IMR-90 (cell line): ENCODE results near the gene PDZK1. TPM values are rescaled to one million over a fixed set of nuclear protein-coding genes. Genes with fewer than 3 reads are reported as not detected.

Source experiments
- ATAC-seq: fragments of 200-7000 bp; cut with Tn5 transposase; 2 replicates; pipeline ENCODE4 v1.9.1; 2020; ENCODE audit warnings: low read depth, mild to moderate bottlenecking, moderate library complexity
- BruUV-seq: library from RNA; stranded (reverse); fragments of 400-500 nt; replicated peaks from 2 replicates; lab custom pipeline; 2021; lab: Mats Ljungman, UMichigan
- CTCF ChIA-PET: fragments of 300-600 bp; formaldehyde crosslinking; extraction: SDS; loops from one replicate; lab custom pipeline; 2021; ENCODE audit warnings: antibody characterized with exemption; lab: Yijun Ruan, JAX
- POLR2A ChIA-PET: fragments of 300-600 bp; sonication (Branson Sonifier 250); formaldehyde crosslinking; loops from one replicate; lab custom pipeline; 2022; ENCODE audit warnings: antibody characterized with exemption; ENCODE audit not compliant: unreplicated experiment; lab: Charles Lee
- DNase-seq: peaks from one replicate; pipeline ENCODE4 v3.0.0; 2013
- H2AFZ ChIP-seq: replicated peaks from 2 replicates; pipeline ENCODE3; 2013; ENCODE audit warnings: low read length, mild to moderate bottlenecking; ENCODE audit not compliant: poor library complexity
- H2AK5ac ChIP-seq: 2 replicates; pipeline ENCODE4 v1.6.1; 2013; ENCODE audit warnings: low read depth, low read length, inconsistent platforms
- H2AK9ac ChIP-seq: replicated peaks from 2 replicates; pipeline ENCODE3; 2013; ENCODE audit warnings: mild to moderate bottlenecking, low read depth, low read length, moderate library complexity; ENCODE audit not compliant: poor library complexity
- H2BK120ac ChIP-seq: 2 replicates; pipeline ENCODE4 v1.6.1; 2013; ENCODE audit warnings: low read depth, low read length, inconsistent platforms
- H2BK15ac ChIP-seq: 3 replicates; pipeline ENCODE4 v1.6.1; 2013; ENCODE audit warnings: low read depth, low read length, inconsistent platforms
- H2BK20ac ChIP-seq: 2 replicates; pipeline ENCODE4 v1.6.1; 2013; ENCODE audit warnings: low read depth, mild to moderate bottlenecking, inconsistent platforms, low read length, moderate library complexity
- H2BK5ac ChIP-seq: 2 replicates; pipeline ENCODE4 v1.6.1; 2013; ENCODE audit warnings: mild to moderate bottlenecking, low read depth, low read length, inconsistent platforms; ENCODE audit not compliant: poor library complexity, severe bottlenecking
- H3K14ac ChIP-seq: replicated peaks from 2 replicates; pipeline ENCODE4 v1.6.1; 2013; ENCODE audit warnings: low read depth, low read length, inconsistent platforms
- H3K18ac ChIP-seq: 2 replicates; pipeline ENCODE4 v1.6.1; 2013; ENCODE audit warnings: low read depth, low read length, control low read depth
- H3K23ac ChIP-seq: 2 replicates; pipeline ENCODE4 v1.6.1; 2013; ENCODE audit warnings: low read depth, low read length, inconsistent platforms
- H3K27ac ChIP-seq: 2 replicates; pipeline ENCODE4 v1.5.1; 2013; ENCODE audit warnings: mild to moderate bottlenecking, control low read depth, low read length; ENCODE audit not compliant: insufficient read depth
- H3K27me3 ChIP-seq: 2 replicates; pipeline ENCODE4 v1.6.1; 2013; ENCODE audit warnings: low read length; ENCODE audit not compliant: control insufficient read depth, insufficient read depth
- H3K36me3 ChIP-seq: 2 replicates; pipeline ENCODE4 v1.6.1; 2013; ENCODE audit warnings: low read length, mixed read lengths; ENCODE audit not compliant: control insufficient read depth, insufficient read depth
- H3K4ac ChIP-seq: 2 replicates; pipeline ENCODE4 v1.6.1; 2013; ENCODE audit warnings: low read depth, low read length, inconsistent platforms
- H3K4me1 ChIP-seq: 2 replicates; pipeline ENCODE4 v1.6.1; 2013; ENCODE audit warnings: low read length, mixed read lengths; ENCODE audit not compliant: control insufficient read depth, insufficient read depth
- H3K4me2 ChIP-seq: 2 replicates; pipeline ENCODE4 v1.6.1; 2013; ENCODE audit warnings: low read depth, mild to moderate bottlenecking, control low read depth, low read length, moderate library complexity
- H3K4me3 ChIP-seq: 2 replicates; pipeline ENCODE4 v1.5.1; 2013; ENCODE audit warnings: low read depth, mild to moderate bottlenecking, control low read depth, low read length, moderate library complexity; ENCODE audit not compliant: insufficient read depth
- H3K56ac ChIP-seq: 2 replicates; pipeline ENCODE4 v1.6.1; 2013; ENCODE audit warnings: low read length, inconsistent platforms; ENCODE audit not compliant: insufficient read depth; ENCODE audit errors: extremely low read depth
- H3K79me1 ChIP-seq, 2 experiments: 2 replicates each; pipeline ENCODE4 v1.6.1; 2013; ENCODE audit warnings: low read length in 2 of 2, inconsistent platforms in 1 of 2, low read depth in 1 of 2
- H3K9ac ChIP-seq: 2 replicates; pipeline ENCODE4 v1.6.1; 2013; ENCODE audit warnings: low read depth, low read length, control low read depth
- H3K9me1 ChIP-seq: 2 replicates; pipeline ENCODE4 v1.6.1; 2013; ENCODE audit warnings: low read length, inconsistent platforms; ENCODE audit not compliant: insufficient read depth
- H3K9me3 ChIP-seq: 2 replicates; pipeline ENCODE4 v1.6.1; 2013; ENCODE audit warnings: low read length; ENCODE audit not compliant: control insufficient read depth, insufficient read depth
- H4K20me1 ChIP-seq: 2 replicates; pipeline ENCODE4 v1.6.1; 2013; ENCODE audit warnings: low read length, inconsistent platforms; ENCODE audit not compliant: insufficient read depth
- H4K5ac ChIP-seq: 2 replicates; pipeline ENCODE4 v1.6.1; 2013; ENCODE audit warnings: mild to moderate bottlenecking, low read depth, low read length, control low read depth
- H4K8ac ChIP-seq, 2 experiments: 2 replicates each; pipeline ENCODE4 v1.6.1; 2013; ENCODE audit warnings: low read depth in 2 of 2, low read length in 2 of 2, control low read depth in 1 of 2, inconsistent platforms in 1 of 2
- H4K91ac ChIP-seq: 2 replicates; pipeline ENCODE4 v1.6.1; 2013; ENCODE audit warnings: low read depth, low read length, inconsistent platforms; ENCODE audit not compliant: insufficient read depth
- BHLHE40 ChIP-seq: fragments of 150-350 bp; IDR thresholded peaks from 2 replicates; pipeline ENCODE4 v1.6.1; 2016; ENCODE audit warnings: mild to moderate bottlenecking, low read depth, low read length
- CEBPB ChIP-seq: IDR thresholded peaks from 2 replicates; pipeline ENCODE4 v1.6.1; 2012; ENCODE audit warnings: low read depth, low read length, improper control_type of control experiment
- CHD1 ChIP-seq: IDR thresholded peaks from 2 replicates; pipeline ENCODE4 v1.6.1; 2012; ENCODE audit warnings: low read depth, low read length, improper control_type of control experiment
- ELK1 ChIP-seq: fragments of 150-350 bp; IDR thresholded peaks from 2 replicates; pipeline ENCODE4 v1.6.1; 2016; ENCODE audit warnings: low read depth, mild to moderate bottlenecking, low read length, moderate library complexity, borderline replicate concordance
- FOS ChIP-seq: fragments of 150-350 bp; IDR thresholded peaks from 2 replicates; pipeline ENCODE4 v1.6.1; 2016; ENCODE audit warnings: low read depth, low read length
- MAFK ChIP-seq: IDR thresholded peaks from 2 replicates; pipeline ENCODE4 v1.6.1; 2012; ENCODE audit warnings: low read depth, low read length, improper control_type of control experiment
- MAZ ChIP-seq: IDR thresholded peaks from 2 replicates; pipeline ENCODE4 v1.6.1; 2012; ENCODE audit warnings: low read depth, mild to moderate bottlenecking, low read length, improper control_type of control experiment, moderate library complexity, borderline replicate concordance
- MXI1 ChIP-seq: IDR thresholded peaks from 2 replicates; pipeline ENCODE4 v1.6.1; 2012; ENCODE audit warnings: low read depth, mild to moderate bottlenecking, low read length, moderate library complexity, borderline replicate concordance
- NFE2L2 ChIP-seq: fragments of 150-350 bp; IDR thresholded peaks from 2 replicates; pipeline ENCODE4 v1.6.1; 2016; ENCODE audit warnings: low read depth, mild to moderate bottlenecking, low read length
- POLR2A ChIP-seq: IDR thresholded peaks from 2 replicates; pipeline ENCODE4 v1.6.1; 2012; ENCODE audit warnings: mild to moderate bottlenecking, low read depth, low read length
- RAD21 ChIP-seq: IDR thresholded peaks from 2 replicates; pipeline ENCODE4 v1.6.1; 2012; ENCODE audit warnings: low read length, improper control_type of control experiment
- RCOR1 ChIP-seq: IDR thresholded peaks from 2 replicates; pipeline ENCODE4 v1.6.1; 2012; ENCODE audit warnings: mild to moderate bottlenecking, low read length, improper control_type of control experiment; ENCODE audit not compliant: insufficient replicate concordance
- RFX5 ChIP-seq: IDR thresholded peaks from 2 replicates; pipeline ENCODE4 v1.8.0; 2012; ENCODE audit warnings: low read depth, mild to moderate bottlenecking, low read length, moderate library complexity
- SMC3 ChIP-seq: fragments of 150-350 bp; IDR thresholded peaks from 2 replicates; pipeline ENCODE4 v1.6.1; 2016; ENCODE audit warnings: low read depth, mild to moderate bottlenecking, antibody characterized with exemption, low read length, moderate library complexity
- USF2 ChIP-seq: fragments of 150-350 bp; IDR thresholded peaks from 2 replicates; pipeline ENCODE4 v1.6.1; 2017; ENCODE audit warnings: mild to moderate bottlenecking, antibody characterized with exemption, low read length, low read depth
- WGBS, 2 experiments: methylation state at CpG; one replicate each; pipeline versions ENCODE4 v1.1.5 to v1.1.7; 2013; ENCODE audit warnings: missing lambda C conversion rate in 2 of 2; ENCODE audit not compliant: insufficient read length in 1 of 2; ENCODE audit errors: extremely low coverage in 2 of 2; 5-methylcytosine and 5-hydroxymethylcytosine counted together
- dilution Hi-C: fragments of 300-500 bp; cut with HindIII; formaldehyde crosslinking; loops from one replicate; pipeline ENCODE4 v1.14.3; 2018; ENCODE audit warnings: low sequenced_read_pairs; ENCODE audit not compliant: unreplicated experiment
- in situ Hi-C: fragments of 300-500 bp; cut with MboI; formaldehyde crosslinking; loops from 3 replicates; pipeline ENCODE4 v1.14.3; 2019; ENCODE audit warnings: low sequenced_read_pairs, inconsistent platforms, mixed read lengths
- intact Hi-C: fragments of 100-400 bp; cut with micrococcal nuclease; formaldehyde crosslinking; loops from 2 replicates; pipeline ENCODE4 v1.10.0; 2022
- polyA plus RNA-seq, 3 experiments: library from polyadenylated mRNA; depleted of rRNA; stranded (reverse); fragments of >200 nt; gene quantifications; 2 replicates each; pipeline ENCODE4 v1.2.3, GENCODE V29; 2012; ENCODE audit warnings: low replicate concordance in 1 of 3
- total RNA-seq: library from RNA; depleted of rRNA; stranded (reverse); fragments of >200 nt; gene quantifications from 2 replicates; pipeline ENCODE4 v1.2.3, GENCODE V29; 2012
- TF ChIP-seq, protein P1 (sequence below): conservative IDR thresholded peaks from 2 replicates; pipeline ENCODE4 v1.5.1; 2012; ENCODE audit warnings: mild to moderate bottlenecking, low read depth, low read length, improper control_type of control experiment

PDZK1 gene
- total and polyA plus RNA-seq, 2 of the 4 experiments (the other 2 are of a cell fraction) = 1.4 to 2.1 TPM

DNA sequence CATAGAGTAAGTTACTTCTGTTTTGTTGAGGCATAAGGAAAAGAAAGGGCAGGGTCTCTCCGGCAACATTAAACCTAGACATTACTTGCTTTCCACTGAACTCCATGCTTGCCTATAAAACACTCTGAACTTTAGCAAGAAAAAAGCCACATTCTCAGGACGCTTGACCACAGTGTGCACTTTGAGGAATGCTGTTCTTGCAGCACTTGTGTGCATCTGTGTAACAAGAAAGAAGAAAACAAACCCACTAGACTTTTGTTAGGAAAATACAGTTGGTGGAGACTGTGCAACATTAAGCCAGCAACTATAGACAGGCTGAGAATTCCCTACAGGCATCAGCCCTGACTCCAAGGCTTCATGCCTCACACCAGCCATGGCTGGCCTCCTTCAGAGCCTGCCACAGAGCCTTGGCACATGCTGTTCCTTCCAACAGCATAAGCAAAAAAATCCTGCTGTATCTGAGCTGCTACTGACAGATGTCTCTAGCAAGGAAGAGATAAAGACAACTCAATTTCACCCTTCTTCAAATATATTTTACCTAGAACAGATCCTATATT lies 5.8 kb downstream of the PDZK1 start:
- DNase-seq = no peak

More for the DNA sequence above, 5.8 kb downstream of the PDZK1 start:
- no peaks in the 10 kb centered on the region for H3K79me1 ChIP-seq
- H3K36me3 ChIP-seq = no peaks in the 10 kb centered on the region
- no peak overlapping the region for H4K91ac ChIP-seq
- H3K9me3 ChIP-seq = no peaks in the 10 kb centered on the region
- no peak overlapping the region for H2AK5ac ChIP-seq
- intact Hi-C loops (no loop called here), dilution Hi-C loops (no loop called here), in situ Hi-C loops (no loop called here)
- H3K27me3 ChIP-seq = no peaks in the 10 kb centered on the region
- POLR2A ChIA-PET = no interaction called here
- H4K20me1 ChIP-seq = no peaks in the 10 kb centered on the region
- no TSS peak for BruUV-seq
- no peak overlapping the region for H2BK15ac ChIP-seq
- no CpG with 5 or more reads among the region's 2 CpGs for WGBS, 2 experiments
- no peak overlapping the region for H3K4me2 ChIP-seq
- no peak overlapping the region for H3K56ac ChIP-seq
- H3K23ac ChIP-seq = no peak overlapping the region
- no peak overlapping the region for H3K4me3 ChIP-seq
- no peak overlapping the region for H3K14ac ChIP-seq
- no peak for TF ChIP-seq POLR2A
- no peak for TF ChIP-seq MAZ
- no peak for TF ChIP-seq ELK1
- no peak for TF ChIP-seq MAFK
- TF ChIP-seq BHLHE40 = no peak
- no peak for TF ChIP-seq CHD1
- no peak for TF ChIP-seq SMC3
- TF ChIP-seq MXI1 = no peak
- no peak for TF ChIP-seq NFE2L2
- TF ChIP-seq CEBPB = no peak
- TF ChIP-seq RAD21 = no peak
- TF ChIP-seq RCOR1 = no peak
- no peak for TF ChIP-seq RFX5
- TF ChIP-seq USF2 = no peak
- no peak for TF ChIP-seq FOS
- TF ChIP-seq, protein P1, sequence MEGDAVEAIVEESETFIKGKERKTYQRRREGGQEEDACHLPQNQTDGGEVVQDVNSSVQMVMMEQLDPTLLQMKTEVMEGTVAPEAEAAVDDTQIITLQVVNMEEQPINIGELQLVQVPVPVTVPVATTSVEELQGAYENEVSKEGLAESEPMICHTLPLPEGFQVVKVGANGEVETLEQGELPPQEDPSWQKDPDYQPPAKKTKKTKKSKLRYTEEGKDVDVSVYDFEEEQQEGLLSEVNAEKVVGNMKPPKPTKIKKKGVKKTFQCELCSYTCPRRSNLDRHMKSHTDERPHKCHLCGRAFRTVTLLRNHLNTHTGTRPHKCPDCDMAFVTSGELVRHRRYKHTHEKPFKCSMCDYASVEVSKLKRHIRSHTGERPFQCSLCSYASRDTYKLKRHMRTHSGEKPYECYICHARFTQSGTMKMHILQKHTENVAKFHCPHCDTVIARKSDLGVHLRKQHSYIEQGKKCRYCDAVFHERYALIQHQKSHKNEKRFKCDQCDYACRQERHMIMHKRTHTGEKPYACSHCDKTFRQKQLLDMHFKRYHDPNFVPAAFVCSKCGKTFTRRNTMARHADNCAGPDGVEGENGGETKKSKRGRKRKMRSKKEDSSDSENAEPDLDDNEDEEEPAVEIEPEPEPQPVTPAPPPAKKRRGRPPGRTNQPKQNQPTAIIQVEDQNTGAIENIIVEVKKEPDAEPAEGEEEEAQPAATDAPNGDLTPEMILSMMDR = no peak
- H2BK20ac ChIP-seq = no peak overlapping the region
- peak overlapping the region; percentile 5; the same call in 1 of the 2 replicates for H3K18ac ChIP-seq
- peaks cover 5% of the 10 kb centered on the region for H3K4me1 ChIP-seq
- H2AFZ ChIP-seq = no peak overlapping the region
- CTCF ChIA-PET = no interaction called here
- no peak overlapping the region for H2AK9ac ChIP-seq
- H4K5ac ChIP-seq = no peak overlapping the region
- no peak overlapping the region for H3K27ac ChIP-seq
- peak overlapping the region in 1 of 2 experiments; percentile 19; a peak in 1 of 4 replicates for H4K8ac ChIP-seq
- H2BK120ac ChIP-seq = no peak overlapping the region
- peak; percentile 73 for ATAC-seq
- no peak overlapping the region for H2BK5ac ChIP-seq
- no peak overlapping the region for H3K4ac ChIP-seq
- no peak overlapping the region for H3K9ac ChIP-seq
- H3K9me1 ChIP-seq = no peaks in the 10 kb centered on the region
